ENCODE measurements around the gene PCDH9.

Gene PCDH9

GRCh38 chr13:66443926-66444325 lies 786.2 kb downstream of the PCDH9 start:
- DNase-seq (ENCODE audit: low read depth, low spot score) = no peak
- Histone ChIP-seq H3K4me3 (ENCODE audit: insufficient read length, low read depth) (no peak overlapping the region), H3K4me1 (ENCODE audit: insufficient read depth, insufficient read length) (no peaks in the 10 kb centered on the region), H3K36me3 (ENCODE audit: insufficient read depth, insufficient read length, low read length) (no peaks in the 10 kb centered on the region), H3K9ac (ENCODE audit: insufficient read length, low read depth) (no peak overlapping the region), H3K27me3 (ENCODE audit: insufficient read depth, insufficient read length) (no peaks in the 10 kb centered on the region), H3K9me3 (ENCODE audit: insufficient read depth, low read length) (no peaks in the 10 kb centered on the region)
- TF ChIP-seq ZNF274 (IDR thresholded peaks at IDR 0.05; ENCODE audit: low read depth, low read length) (no peak), SUZ12 (IDR thresholded peaks at IDR 0.05; ENCODE audit: extremely low read depth, insufficient read depth, insufficient read length) (no peak), YY1 (IDR thresholded peaks at IDR 0.05; ENCODE audit: insufficient read depth, insufficient read length) (no peak)

GRCh38 chr13:66440938-66441337 lies 789.2 kb downstream of the PCDH9 start:
- no peaks in the 10 kb centered on the region for H3K27me3 ChIP-seq (ENCODE audit: insufficient read depth, insufficient read length)
- H3K4me3 ChIP-seq (ENCODE audit: insufficient read length, low read depth) = no peak overlapping the region
- H3K9me3 ChIP-seq (ENCODE audit: insufficient read depth, low read length) = no peaks in the 10 kb centered on the region
- DNase-seq (ENCODE audit: low read depth, low spot score) = no peak
- no peak overlapping the region for H3K9ac ChIP-seq (ENCODE audit: insufficient read length, low read depth)
- no peak for TF ChIP-seq SUZ12 (IDR thresholded peaks at IDR 0.05; ENCODE audit: extremely low read depth, insufficient read depth, insufficient read length)
- no peak for TF ChIP-seq YY1 (IDR thresholded peaks at IDR 0.05; ENCODE audit: insufficient read depth, insufficient read length)
- no peak for TF ChIP-seq ZNF274 (IDR thresholded peaks at IDR 0.05; ENCODE audit: low read depth, low read length)
- no peaks in the 10 kb centered on the region for H3K4me1 ChIP-seq (ENCODE audit: insufficient read depth, insufficient read length)
- H3K36me3 ChIP-seq (ENCODE audit: insufficient read depth, insufficient read length, low read length) = no peaks in the 10 kb centered on the region

- TF ChIP-seq YY1 (IDR thresholded peaks at IDR 0.05; ENCODE audit: insufficient read depth, insufficient read length) (no peak), ZNF274 (IDR thresholded peaks at IDR 0.05; ENCODE audit: low read depth, low read length) (no peak), SUZ12 (IDR thresholded peaks at IDR 0.05; ENCODE audit: extremely low read depth, insufficient read depth, insufficient read length) (no peak)
- no peak overlapping the region for H3K9ac ChIP-seq (ENCODE audit: insufficient read length, low read depth)
- no peak overlapping the region for H3K4me3 ChIP-seq (ENCODE audit: insufficient read length, low read depth)
Measured at GRCh38 chr13:66430728-66431127, 799.4 kb downstream of the PCDH9 start.

GRCh38 chr13:66430269-66430668 lies 799.9 kb downstream of the PCDH9 start:
- H3K4me1 ChIP-seq (ENCODE audit: insufficient read depth, insufficient read length) = no peaks in the 10 kb centered on the region
- TF ChIP-seq ZNF274 (IDR thresholded peaks at IDR 0.05; ENCODE audit: low read depth, low read length) = no peak
- no peak for TF ChIP-seq SUZ12 (IDR thresholded peaks at IDR 0.05; ENCODE audit: extremely low read depth, insufficient read depth, insufficient read length)
- no peak for TF ChIP-seq YY1 (IDR thresholded peaks at IDR 0.05; ENCODE audit: insufficient read depth, insufficient read length)
- H3K27me3 ChIP-seq (ENCODE audit: insufficient read depth, insufficient read length) = no peaks in the 10 kb centered on the region
- no peak overlapping the region for H3K9ac ChIP-seq (ENCODE audit: insufficient read length, low read depth)
- H3K9me3 ChIP-seq (ENCODE audit: insufficient read depth, low read length) = no peaks in the 10 kb centered on the region
- no peak overlapping the region for H3K4me3 ChIP-seq (ENCODE audit: insufficient read length, low read depth)
- DNase-seq (ENCODE audit: low read depth, low spot score) = no peak
- H3K36me3 ChIP-seq (ENCODE audit: insufficient read depth, insufficient read length, low read length) = no peaks in the 10 kb centered on the region

More at GRCh38 chr13:66430728-66431127, 799.4 kb downstream of the PCDH9 start:
- Histone ChIP-seq H3K27me3 (ENCODE audit: insufficient read depth, insufficient read length) (no peaks in the 10 kb centered on the region), H3K9me3 (ENCODE audit: insufficient read depth, low read length) (no peaks in the 10 kb centered on the region), H3K36me3 (ENCODE audit: insufficient read depth, insufficient read length, low read length) (no peaks in the 10 kb centered on the region), H3K4me1 (ENCODE audit: insufficient read depth, insufficient read length) (no peaks in the 10 kb centered on the region)
- DNase-seq (ENCODE audit: low read depth, low spot score) = no peak

- H3K9ac ChIP-seq (ENCODE audit: insufficient read length, low read depth) = no peak overlapping the region
- no peak overlapping the region for H3K4me3 ChIP-seq (ENCODE audit: insufficient read length, low read depth)
- H3K4me1 ChIP-seq (ENCODE audit: insufficient read depth, insufficient read length) = no peaks in the 10 kb centered on the region
- no peak for DNase-seq (ENCODE audit: low read depth, low spot score)
- H3K36me3 ChIP-seq (ENCODE audit: insufficient read depth, insufficient read length, low read length) = no peaks in the 10 kb centered on the region
- H3K9me3 ChIP-seq (ENCODE audit: insufficient read depth, low read length) = no peaks in the 10 kb centered on the region
- H3K27me3 ChIP-seq (ENCODE audit: insufficient read depth, insufficient read length) = no peaks in the 10 kb centered on the region
- TF ChIP-seq ZNF274 (IDR thresholded peaks at IDR 0.05; ENCODE audit: low read depth, low read length) = no peak
Measured at GRCh38 chr13:66429156-66429555, 801.0 kb downstream of the PCDH9 start.

GRCh38 chr13:66427458-66427861 lies 802.7 kb downstream of the PCDH9 start:
- Histone ChIP-seq H3K36me3 (ENCODE audit: insufficient read depth, insufficient read length, low read length) (no peaks in the 10 kb centered on the region), H3K9me3 (ENCODE audit: insufficient read depth, low read length) (no peaks in the 10 kb centered on the region), H3K4me1 (ENCODE audit: insufficient read depth, insufficient read length) (no peaks in the 10 kb centered on the region), H3K4me3 (ENCODE audit: insufficient read length, low read depth) (no peak overlapping the region), H3K9ac (ENCODE audit: insufficient read length, low read depth) (no peak overlapping the region), H3K27me3 (ENCODE audit: insufficient read depth, insufficient read length) (no peaks in the 10 kb centered on the region)
- DNase-seq (ENCODE audit: low read depth, low spot score) = no peak
- no peak for TF ChIP-seq ZNF274 (IDR thresholded peaks at IDR 0.05; ENCODE audit: low read depth, low read length)
- TF ChIP-seq SUZ12 (IDR thresholded peaks at IDR 0.05; ENCODE audit: extremely low read depth, insufficient read depth, insufficient read length) = no peak
- no peak for TF ChIP-seq YY1 (IDR thresholded peaks at IDR 0.05; ENCODE audit: insufficient read depth, insufficient read length)

- Histone ChIP-seq H3K9ac (ENCODE audit: insufficient read length, low read depth) (no peak overlapping the region), H3K4me1 (ENCODE audit: insufficient read depth, insufficient read length) (no peaks in the 10 kb centered on the region), H3K4me3 (ENCODE audit: insufficient read length, low read depth) (no peak overlapping the region), H3K27me3 (ENCODE audit: insufficient read depth, insufficient read length) (no peaks in the 10 kb centered on the region), H3K36me3 (ENCODE audit: insufficient read depth, insufficient read length, low read length) (no peaks in the 10 kb centered on the region), H3K9me3 (ENCODE audit: insufficient read depth, low read length) (no peaks in the 10 kb centered on the region)
- TF ChIP-seq YY1 (IDR thresholded peaks at IDR 0.05; ENCODE audit: insufficient read depth, insufficient read length) = no peak
- no peak for TF ChIP-seq SUZ12 (IDR thresholded peaks at IDR 0.05; ENCODE audit: extremely low read depth, insufficient read depth, insufficient read length)
- TF ChIP-seq ZNF274 (IDR thresholded peaks at IDR 0.05; ENCODE audit: low read depth, low read length) = no peak
- DNase-seq (ENCODE audit: low read depth, low spot score) = no peak
Measured at GRCh38 chr13:66425741-66426140, 804.4 kb downstream of the PCDH9 start.

GRCh38 chr13:66424422-66424821 lies 805.7 kb downstream of the PCDH9 start:
- no peak for DNase-seq (ENCODE audit: low read depth, low spot score)
- no peak overlapping the region for H3K4me3 ChIP-seq (ENCODE audit: insufficient read length, low read depth)
- no peaks in the 10 kb centered on the region for H3K27me3 ChIP-seq (ENCODE audit: insufficient read depth, insufficient read length)
- H3K9ac ChIP-seq (ENCODE audit: insufficient read length, low read depth) = no peak overlapping the region
- no peaks in the 10 kb centered on the region for H3K36me3 ChIP-seq (ENCODE audit: insufficient read depth, insufficient read length, low read length)
- H3K4me1 ChIP-seq (ENCODE audit: insufficient read depth, insufficient read length) = no peaks in the 10 kb centered on the region
- TF ChIP-seq ZNF274 (IDR thresholded peaks at IDR 0.05; ENCODE audit: low read depth, low read length) (no peak), YY1 (IDR thresholded peaks at IDR 0.05; ENCODE audit: insufficient read depth, insufficient read length) (no peak), SUZ12 (IDR thresholded peaks at IDR 0.05; ENCODE audit: extremely low read depth, insufficient read depth, insufficient read length) (no peak)
- no peaks in the 10 kb centered on the region for H3K9me3 ChIP-seq (ENCODE audit: insufficient read depth, low read length)

All from NT2/D1 (cell line).